Cortex of kidney (tissue), 1 donor: ENCODE data around the gene GJA9.
"Not testable (repeated sequence)": the region's sequence is repeated elsewhere in the genome, so short reads cannot be mapped to it uniquely, and the experiment has no call there.

ENCODE experiments used
- DNase-seq: peaks from one replicate; lab custom pipeline; 2025; lab: John Stamatoyannopoulos, UW

GJA9 gene

DNA sequence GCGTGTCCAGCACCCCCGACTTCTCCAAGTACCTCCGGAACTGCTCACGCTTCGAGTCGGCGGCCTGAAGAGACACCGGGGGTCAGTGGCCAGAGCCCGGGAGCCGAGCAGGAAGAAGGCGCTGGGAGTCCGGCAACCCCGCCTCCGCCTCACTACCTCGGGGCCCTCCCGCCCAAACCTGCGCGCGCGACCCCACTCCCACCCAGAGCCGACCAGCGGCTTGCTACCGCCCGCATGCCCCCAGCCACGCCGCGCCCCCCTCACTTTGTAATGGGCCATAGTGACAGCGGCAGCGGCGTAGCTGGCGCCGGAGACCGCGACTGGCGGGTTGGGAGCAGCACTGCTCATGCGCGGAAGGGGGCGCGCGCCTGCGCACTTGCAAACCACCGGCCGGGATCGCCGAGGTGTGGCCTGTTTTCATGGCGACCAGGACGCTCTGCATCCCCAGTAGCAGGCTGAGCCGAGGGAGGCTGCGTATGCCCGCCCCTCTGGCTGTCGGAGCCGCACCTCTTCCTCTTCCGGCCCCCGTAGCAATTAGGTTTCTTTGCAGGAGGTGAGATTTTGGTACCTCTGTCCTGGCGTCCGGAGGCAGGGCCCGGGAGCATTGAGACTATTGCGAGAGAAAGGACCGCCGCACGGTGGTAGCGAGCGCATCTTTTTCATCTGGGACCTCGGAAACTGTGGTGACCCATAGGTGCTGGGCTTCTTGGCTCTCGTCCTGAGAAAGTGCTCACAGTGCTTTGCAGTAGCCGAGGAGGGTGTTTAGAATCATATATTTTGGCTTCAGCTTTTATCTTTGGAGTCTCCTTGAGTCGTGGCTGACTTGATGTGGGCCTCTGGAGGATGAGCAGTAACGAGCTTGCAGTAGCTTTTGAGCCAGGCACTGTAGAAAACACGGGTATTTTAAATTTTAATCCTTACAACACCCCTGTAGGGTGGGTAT lies 8.1 kb downstream of the GJA9 start, which contains the start of gene MYCBP:
Gene MYCBP, minus strand, starts transcription at position 322 of the 943 bp plus-strand sequence. Its CDS starts 43 bp downstream, at position 279.
- DNase-seq: peak; percentile 33

DNA sequence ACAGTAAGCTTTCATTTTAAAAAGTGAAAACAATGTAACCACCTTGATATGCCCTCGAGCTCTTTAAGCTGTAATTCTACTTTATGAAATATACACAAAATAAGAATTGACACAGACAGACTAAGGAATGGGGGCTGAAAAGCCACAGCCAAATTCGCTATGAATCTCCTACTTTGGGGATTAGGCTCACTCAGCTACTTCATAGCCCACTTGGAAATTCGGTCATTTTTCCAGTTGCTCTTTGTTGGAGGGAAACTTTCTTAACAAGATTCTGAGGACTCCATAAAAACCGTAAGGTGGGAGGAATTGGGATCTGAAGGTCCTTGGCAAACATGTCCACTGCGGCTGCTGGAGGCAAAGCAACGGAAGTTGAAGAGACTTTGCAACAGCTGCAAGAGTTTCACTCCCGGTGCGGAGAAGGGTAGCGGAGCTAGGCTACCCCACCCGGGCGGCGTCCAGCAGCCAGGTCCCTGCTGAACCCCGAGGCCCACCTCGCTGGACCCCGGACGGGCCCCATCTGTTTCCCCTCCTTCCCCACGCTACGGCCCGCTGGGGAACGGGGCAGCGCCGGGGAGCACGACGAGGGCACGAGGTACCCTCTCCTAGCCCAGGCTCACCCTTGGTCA lies 8.9 kb downstream of the GJA9 start:
- no peak for DNase-seq

DNA sequence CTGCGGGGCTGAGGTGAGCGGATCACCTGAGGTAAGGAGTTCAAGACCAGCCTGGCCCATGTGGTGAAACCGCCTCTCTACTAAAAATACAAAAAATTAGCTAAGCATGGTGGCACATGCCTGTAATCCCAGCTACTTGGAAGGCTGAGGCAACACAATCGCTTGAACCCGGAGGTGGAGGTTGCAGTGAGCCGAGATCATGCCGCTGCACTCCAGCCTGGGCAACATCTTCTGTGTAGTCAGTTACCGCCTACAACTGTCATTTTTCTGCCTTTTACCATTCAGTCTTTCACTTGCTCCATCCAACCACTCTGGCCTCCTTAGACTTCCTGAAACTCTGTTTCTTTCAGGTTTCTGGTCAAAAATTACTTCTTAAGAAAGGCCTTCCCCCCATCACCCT lies 10.4 kb downstream of the GJA9 start:
- no peak for DNase-seq

DNA sequence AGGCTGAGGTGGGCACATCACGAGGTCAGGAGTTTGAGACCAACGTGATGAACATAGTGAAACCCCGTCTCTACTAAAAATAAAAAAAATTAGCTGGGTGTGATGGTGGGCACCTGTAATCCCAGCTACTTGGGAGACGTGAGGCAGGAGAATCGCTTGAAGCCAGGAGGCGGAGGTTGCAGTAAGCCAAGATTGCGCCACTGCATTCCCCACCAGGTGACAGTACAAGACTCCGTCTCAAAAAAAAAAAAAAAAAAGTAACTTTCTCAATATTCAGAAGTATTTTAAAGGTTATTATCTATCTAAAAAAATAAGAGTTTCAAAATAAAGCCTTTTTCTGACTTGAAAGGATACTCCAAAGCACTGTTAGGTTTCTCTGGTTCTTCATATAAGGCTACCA lies 14.2 kb downstream of the GJA9 start:
- no peak for DNase-seq

DNA sequence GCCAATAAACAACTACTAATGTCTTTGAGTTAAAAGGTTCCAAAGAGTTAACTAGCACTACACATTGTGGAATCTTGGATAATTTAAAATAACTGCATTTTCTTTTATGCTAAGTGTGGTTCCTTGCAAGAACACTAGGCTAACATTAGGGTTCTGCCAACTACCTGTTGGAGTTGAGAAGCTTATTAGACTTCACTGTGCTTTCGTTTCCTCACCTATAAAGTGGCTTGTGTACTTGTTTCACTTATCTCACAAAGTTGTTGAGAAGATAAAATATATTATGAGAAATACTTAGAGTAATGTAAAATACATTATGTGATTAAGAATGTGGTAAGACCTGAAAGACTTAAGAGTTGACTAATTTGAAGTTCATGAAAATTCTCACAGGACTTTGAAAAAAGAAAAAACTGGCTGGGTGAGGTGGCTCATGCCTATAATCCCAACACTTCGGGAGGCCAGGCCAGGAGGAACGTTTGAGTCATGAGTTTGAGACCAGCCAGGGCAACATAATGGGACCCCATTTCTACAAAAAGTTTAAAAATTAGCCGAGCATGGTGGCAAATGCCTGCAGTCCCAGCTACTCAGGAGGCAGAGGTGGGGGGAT lies 16.2 kb downstream of the GJA9 start:
- no peak for DNase-seq

DNA sequence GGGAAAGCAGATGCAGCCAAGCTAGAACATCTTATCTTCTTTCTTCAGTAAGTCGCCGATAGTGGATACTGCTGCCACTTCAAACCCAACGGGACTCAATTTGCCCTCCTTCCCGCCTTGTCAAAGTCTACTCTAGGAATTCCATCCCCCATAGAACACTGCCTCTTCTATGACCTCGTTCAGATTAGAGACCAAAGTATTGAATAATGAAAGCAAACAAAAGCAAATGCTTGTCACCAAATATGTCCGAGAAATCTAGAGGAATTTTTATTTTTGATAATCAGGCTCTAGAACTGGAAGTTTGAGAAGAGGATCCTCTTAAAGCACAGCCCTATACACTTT lies 21.0 kb downstream of the GJA9 start:
- DNase-seq: no peak

DNA sequence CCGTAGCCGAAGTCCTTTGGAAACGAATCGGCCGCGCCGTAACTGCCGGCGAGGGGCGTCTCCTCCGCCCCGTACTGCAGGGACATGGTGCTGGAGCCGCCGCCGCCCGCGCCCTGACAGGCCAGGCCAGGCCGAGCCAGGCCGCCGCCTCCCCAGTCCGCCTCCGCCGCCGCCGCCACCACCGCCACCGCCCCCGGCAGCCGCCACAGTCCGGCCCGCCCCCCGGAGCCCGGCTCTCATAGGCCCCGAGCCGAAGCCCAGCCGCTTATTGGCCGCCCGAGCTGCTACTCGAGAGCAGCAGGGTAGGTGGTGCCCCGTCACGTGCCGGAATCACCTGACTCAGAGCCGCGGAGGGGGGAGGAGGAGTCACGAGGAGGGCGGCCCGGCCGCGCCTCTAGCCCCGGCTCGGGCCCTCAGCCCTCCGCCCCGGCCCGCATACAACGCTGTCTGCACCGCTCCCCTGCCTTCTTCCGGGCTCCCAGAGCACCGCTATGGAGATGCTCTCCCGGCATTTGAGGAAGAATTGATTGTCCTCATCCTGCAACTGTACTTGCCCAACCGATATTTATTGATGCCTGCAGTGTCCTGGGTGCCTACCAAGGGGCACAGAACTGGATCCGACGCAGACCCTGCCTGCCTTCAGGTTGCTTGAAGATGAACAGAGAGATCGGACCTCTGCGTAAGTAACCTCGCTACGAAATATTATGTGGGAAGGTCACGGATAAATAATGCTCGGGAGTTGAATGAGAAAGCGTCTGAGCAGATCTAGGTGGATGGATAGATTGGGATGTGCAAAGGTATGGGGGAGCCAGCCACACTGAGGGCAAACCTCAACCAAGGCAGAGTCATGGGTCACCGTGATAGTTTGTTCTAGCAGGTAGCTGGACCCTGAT lies 21.6 kb downstream of the GJA9 start, which contains the start of gene RRAGC:
Gene RRAGC, minus strand, starts transcription at position 212 of the 893 bp plus-strand sequence. Its CDS starts 126 bp downstream, at position 86.
- peak; percentile 98 for DNase-seq

DNA sequence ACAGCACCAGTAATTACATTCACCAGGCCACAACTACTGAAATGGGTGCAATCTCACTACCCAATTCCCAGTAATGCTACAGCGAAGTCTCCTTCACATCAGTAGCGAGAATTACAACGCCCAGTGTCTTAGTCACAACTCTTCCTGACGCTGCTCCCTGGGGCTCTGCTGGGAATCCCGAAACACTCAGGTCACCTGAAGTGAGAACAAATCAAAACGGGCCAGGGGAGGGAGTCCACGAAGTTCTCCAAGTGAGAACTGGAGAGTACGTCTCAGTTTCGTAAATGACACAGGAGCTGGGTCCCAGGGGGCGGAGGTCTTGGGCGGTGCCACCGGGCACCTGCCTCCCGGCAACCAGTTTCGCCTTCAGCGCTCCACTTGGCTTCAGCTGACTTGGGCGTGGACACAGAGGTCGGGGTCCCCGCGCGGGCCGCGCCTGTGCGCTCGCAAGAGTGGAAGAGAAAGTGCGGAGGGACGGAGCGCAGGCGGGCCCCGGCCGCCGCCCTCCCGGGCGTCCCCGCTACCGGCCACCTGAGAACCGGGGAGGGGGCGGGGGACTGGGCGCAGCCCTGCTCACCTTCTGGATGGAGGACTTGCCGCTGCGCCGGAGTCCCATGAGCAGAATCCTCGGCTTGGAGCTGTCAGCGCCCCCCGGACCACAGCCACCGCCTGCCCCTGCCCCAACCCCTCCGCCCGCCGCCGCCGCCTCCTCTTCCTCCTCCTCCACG lies 22.4 kb downstream of the GJA9 start:
- DNase-seq: no peak

DNA sequence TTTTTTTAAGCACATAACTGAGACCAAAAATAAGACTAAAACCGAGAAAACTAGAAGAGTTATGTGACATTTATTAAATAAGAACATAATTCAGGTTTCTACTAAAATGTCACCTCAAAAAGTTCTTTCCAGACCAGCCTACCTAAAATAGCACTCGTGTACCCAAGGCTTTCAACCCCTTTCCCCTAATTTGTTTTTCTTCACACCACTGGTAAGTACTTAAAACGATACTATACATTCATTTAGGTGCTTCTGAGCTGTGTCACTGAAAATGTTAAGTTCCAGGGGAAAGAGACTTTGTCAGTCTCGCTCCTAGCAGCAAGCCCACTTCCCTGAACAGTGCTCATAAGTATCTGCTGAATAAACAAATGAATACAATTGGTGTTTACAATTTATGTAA lies 28.6 kb downstream of the GJA9 start:
- no peak for DNase-seq

DNA sequence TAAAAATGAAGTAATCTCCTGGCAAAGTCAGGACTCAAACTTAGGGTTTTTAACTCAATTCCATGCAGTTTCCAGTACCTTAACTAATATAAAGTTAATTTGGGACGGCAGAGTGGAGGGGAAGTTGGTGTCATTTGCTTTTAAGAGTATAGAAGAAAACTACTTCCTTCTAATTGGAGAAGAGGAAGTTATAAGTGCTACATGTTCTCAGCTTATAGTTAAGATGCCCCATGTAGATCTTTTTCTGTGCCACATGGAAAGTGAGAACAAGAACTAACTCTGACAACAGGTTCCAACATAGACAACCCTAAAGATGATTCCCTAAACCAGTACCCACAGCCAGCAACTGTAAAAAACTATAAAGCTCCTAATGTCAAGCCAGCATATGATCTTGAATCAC lies 33.3 kb downstream of the GJA9 start:
- no peak for DNase-seq

DNA sequence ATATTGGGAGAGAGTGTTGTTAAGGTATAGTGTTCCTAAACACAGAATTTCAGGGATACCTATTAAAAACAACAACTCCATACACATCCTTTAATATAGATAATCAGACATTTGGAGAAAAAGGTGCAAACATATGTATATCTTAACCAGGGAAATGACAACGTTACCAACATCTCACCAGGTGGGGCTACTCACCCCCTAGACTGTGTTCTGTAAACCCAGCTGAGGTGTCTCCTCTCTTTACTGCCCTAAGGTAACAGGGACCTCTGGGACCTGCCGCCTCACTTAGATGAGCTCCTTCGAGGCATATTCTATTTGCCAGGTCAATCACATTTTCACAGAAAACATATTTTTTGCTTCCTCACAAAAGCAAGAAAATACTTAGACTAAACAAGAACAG lies 35.2 kb downstream of the GJA9 start:
- no peak for DNase-seq

DNA sequence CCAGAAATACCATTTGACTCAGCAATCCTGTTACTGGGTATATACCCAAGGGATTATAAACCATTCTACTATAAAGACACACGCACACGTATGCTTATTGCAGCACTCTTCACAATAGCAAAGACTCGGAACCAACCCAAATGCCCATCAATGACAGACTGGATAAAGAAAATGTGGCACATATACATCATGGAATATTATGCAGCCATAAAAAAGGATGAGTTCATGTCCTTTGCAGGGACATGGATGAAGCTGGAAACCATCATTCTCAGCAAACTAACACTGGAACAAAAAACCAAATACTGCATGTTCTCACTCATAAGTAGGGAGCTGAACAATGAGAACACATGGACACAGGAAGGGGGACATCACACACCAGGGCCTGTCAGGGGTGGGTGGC lies 36.3 kb downstream of the GJA9 start:
- DNase-seq: not testable (repeated sequence)

DNA sequence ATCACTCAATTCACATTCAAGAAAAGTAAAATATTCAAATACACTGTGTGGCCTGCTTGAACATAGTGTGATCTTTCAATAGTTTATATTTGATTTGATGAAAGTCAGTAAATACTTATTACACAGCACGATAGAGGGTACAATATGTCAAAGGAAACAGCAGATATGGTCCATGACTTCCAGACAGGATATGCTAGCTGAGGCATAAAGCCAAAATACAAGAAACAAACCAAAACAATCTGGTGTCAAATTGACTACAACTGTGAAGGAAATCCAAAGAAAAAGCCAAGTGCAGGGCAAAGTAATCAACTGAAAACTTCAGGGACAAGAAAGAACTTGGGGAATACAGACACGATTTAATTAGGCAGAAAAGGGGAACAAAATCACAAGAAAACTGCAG lies 41.1 kb downstream of the GJA9 start:
- no peak for DNase-seq

DNA sequence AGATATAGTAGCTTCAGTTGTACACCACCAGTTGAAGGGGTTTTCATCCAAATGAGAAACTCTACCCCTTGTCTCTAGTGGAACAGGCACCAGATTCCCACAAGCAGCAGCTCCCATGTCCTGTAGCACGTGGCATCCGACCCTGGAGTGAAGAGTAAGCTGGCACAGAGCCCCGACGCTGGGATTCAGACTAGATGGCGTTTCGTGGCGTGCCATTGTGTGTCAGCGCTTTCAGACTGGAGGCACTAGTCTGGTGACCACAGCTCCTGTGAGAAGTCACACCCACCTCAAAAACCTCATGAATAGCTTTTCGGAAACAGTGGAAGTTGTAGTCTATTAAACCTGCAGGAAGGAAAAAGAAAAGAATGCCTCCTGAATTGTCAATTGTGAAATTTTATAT lies 42.0 kb downstream of the GJA9 start:
- no peak for DNase-seq

DNA sequence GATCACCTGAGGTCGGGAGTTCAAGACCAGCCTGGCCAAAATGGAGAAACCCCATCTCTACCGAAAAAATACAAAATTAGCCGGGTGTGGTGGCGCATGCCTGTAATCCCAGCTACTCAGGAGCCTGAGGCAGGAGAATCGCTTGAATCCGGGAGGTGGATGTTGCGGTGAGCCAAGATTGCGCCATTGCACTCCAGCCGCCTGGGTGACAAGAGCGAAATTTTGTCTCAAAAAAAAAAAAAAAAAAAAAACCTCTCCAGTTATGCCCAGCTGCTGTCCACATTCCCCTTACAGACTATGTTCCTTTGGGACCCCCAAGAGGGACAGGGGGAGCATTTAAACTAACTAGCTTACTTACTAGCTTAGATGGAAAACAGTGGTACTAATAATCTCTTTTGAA lies 45.1 kb downstream of the GJA9 start:
- DNase-seq: not testable (repeated sequence)

DNA sequence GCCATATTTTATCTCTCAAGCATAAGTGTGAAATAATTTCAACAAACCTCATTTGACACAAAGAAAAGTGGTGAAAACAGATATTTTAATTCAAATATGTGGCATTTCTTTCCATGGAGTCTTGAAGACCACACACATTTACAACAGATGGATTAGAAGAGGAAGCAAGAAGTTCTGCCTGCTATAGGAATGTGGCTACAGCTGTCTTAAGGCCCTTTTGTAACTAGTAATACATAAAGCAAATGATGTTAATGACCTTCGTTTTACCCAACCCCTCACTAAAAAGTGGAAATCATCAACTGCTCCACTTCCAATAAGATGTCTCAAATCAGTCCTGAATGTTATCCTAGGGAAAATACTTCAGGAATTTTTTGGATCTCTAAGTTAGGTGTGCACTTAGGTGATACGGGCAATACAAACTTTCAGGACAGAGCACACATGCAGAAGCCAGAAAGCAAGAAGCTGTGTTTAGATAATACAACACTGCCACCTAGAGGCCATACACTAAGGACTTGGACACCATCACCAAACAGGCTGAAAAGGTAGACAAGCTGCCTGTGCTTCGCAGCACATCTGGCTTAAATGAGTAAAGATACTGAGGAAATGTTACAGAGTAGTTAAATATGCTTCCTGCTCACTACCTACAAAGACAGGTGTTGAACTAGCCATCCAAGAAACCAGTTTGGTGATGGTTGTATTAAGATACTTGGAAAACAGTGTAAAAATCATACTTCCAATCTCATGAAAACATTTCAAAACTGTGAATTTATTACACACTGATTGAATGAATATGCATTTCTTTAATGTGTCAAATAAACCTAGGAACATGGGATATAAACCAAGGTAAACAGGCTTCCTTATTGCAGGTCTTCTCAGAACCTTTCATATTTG lies 46.2 kb downstream of the GJA9 start:
- DNase-seq: no peak

DNA sequence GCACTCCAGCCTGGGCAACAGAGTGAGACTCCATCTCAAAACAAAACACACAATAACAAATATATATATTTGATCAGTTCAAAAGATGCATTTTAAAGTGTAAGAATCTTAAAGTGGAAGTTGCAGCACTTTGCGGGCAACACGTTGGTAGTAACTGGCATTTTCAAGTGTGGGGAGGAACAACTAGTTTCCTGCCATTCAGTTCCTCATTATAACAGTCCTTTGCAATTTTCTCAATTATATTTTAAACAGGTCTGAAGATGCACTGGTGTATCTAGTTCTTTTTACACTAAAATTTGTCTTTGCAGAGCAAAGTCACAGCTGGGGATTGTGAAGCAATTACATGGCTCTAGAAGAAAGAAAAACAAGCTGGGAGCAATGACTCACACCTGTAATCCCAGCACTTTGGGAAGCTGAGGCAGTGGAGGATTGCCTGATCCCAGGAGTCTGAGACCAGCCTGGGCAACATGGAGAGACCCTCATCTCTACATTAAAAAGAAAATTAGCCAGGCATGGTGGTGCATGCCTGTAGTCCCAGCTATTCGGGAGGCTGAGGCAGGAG lies 47.1 kb downstream of the GJA9 start:
- no peak for DNase-seq

DNA sequence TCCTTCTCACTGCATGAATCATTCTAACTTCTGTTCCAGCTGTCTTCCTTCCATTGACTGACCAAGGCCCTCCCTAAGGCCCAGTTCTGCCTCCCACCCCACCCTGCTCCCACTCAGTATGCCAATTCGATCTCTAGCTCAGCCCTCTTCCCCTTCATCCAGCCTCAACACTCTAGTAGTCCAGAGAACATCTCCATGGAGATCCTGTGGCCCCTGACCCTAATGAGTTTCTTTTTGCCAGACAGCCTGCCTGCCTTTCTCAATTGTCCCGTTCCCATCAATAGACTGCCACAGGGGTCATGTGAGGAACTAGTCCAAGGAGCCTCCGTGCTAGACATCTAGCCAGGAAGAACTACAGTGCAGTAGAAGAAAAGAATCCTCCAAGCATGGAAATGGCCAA lies 48.2 kb downstream of the GJA9 start:
- DNase-seq: no peak

DNA sequence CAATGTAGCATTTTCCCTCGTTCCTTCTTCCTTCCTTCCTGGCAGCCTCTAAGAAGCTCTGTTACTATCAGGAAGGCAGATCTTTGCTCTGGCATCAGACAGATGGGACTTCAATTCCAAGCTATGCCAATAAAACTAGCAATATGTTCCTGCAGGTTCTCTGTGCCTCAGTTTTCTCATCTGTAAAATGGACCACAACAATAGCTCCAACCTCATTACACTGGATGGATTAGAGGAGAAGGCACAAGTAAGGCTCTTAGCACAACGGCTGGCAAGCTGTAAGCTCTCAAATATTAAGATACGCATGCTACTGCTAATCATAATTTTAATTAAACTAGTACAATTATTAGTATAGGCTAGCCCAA lies 49.0 kb downstream of the GJA9 start:
- DNase-seq: no peak
